ENCODE results near the gene TEAD1.

The TEAD1 gene

GRCh38 chr11:12731841-12732336 lies 57.7 kb downstream of the TEAD1 start:
- in situ Hi-C loops (cut with MboI; ENCODE audit: low sequenced_read_pairs), result no loop called here

DNA sequence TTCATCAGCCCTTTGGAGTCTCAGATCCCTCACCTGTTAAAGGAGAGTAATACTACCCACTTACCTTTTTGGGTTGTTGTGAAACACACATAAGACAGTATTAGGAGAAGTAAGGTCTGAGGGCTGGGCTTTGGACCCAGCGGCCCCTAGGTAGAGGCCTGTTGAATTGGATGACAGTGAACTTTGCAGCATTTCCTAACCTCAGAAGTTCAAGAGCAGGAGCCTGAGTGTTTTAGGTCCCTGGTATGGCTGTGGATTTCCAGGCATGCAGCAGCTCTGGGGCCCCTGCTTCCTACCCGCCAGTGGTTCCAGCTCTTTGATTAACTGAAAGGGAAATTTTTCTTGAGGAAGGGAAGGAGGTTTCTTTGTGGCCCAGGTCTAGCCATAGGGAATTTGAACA lies 58.9 kb downstream of the TEAD1 start:
- in situ Hi-C loops (cut with MboI; ENCODE audit: low sequenced_read_pairs), result no loop called here

DNA sequence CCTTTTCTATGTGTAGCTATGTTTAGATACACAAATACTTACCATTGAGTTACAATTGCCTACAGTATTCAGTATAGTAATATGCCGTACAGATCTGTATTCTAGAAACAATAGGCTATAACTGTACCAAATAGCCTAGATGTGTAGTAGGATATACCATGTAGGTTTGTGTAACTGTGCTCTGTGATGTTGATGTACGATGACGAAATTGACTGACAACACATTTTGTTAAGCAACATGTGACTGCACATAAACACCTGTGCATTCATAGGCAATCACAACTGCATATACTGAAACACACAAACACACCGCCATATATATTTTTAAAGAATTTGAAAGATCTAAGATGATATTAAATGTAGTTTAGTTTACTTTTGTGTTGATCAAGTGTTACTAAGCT lies 60.4 kb downstream of the TEAD1 start:
- in situ Hi-C loops (cut with MboI; ENCODE audit: low sequenced_read_pairs), result no loop called here

DNA sequence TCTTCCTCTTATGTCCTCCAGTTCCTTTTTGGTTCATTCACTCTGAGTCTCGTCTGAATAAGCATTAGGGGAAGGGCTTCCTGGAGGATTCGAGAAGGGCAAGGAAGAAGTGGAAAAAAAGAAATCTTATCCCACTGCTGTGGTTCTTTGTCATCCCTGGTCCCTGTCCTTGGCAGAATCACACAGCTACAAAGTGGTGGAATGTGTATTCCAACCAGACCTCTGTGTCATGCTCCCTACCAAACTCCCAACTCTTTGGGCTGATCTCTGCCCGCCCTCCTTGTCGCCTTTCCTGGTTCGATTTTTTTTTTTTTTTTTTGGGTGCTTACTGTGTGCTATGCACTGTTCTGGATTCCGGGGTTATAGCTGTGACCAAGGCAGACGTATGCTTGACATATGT lies 61.0 kb downstream of the TEAD1 start:
- in situ Hi-C loops (cut with MboI; ENCODE audit: low sequenced_read_pairs), result no loop called here

GRCh38 chr11:12737024-12737423 lies 62.8 kb downstream of the TEAD1 start:
- in situ Hi-C loops (cut with MboI; ENCODE audit: low sequenced_read_pairs), result no loop called here

DNA sequence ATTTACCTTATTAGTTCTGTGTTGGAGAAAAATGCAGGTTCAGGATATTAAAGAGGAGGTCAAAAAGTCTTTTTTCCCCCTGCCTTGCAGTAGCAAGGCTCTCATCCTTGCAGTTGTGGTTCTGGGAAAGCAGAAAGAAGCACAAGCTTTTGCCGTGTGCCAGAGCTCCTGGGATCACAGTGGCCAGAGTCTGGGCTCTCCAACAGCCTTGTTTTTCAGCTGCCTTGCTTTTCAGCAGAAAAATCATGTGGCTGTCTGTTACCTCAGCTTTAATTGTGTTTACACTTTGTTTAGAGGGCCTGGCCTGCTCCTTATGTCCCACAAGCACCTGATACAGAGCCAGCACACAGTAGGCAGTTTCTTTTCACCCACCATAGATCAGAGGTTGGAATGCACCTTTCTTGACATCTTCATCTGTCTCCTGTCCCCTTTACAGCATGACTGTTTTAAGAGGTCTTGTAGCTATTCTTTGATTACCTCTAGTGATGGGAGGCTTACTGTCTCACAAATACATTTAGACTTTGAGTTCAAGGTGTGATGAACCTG lies 67.5 kb downstream of the TEAD1 start:
- in situ Hi-C loops (cut with MboI; ENCODE audit: low sequenced_read_pairs), result no loop called here

- in situ Hi-C loops (cut with MboI; ENCODE audit: low sequenced_read_pairs), result no loop called here
Measured at GRCh38 chr11:12743834-12744449, 69.7 kb downstream of the TEAD1 start.

- in situ Hi-C loops (cut with MboI; ENCODE audit: low sequenced_read_pairs), result no loop called here
Measured at GRCh38 chr11:12744826-12745502, 70.7 kb downstream of the TEAD1 start.

DNA sequence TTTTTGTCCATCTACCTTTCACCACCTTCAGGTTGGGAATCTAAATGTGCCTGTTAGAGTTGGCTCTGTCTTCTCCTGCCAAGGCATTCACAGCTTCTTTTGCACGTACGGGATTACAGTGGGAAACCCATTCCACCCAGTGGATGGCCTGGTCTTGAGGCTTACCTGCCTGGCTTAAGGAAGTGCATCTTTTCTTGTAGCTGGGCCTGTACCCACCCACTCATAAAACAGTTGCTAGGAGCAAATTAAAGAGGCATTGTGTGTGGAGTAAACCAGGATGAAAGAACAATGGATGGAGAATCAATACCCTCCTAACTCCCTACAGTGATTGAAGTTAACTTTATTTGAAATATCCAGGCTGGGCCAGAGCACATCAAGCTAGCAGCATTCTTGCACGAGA lies 71.6 kb downstream of the TEAD1 start:
- in situ Hi-C loops (cut with MboI; ENCODE audit: low sequenced_read_pairs), result no loop called here

GRCh38 chr11:12746593-12747097 lies 72.4 kb downstream of the TEAD1 start:
- in situ Hi-C loops (cut with MboI; ENCODE audit: low sequenced_read_pairs), result no loop called here

GRCh38 chr11:12748561-12748960 lies 74.3 kb downstream of the TEAD1 start:
- in situ Hi-C loops (cut with MboI; ENCODE audit: low sequenced_read_pairs), result no loop called here

DNA sequence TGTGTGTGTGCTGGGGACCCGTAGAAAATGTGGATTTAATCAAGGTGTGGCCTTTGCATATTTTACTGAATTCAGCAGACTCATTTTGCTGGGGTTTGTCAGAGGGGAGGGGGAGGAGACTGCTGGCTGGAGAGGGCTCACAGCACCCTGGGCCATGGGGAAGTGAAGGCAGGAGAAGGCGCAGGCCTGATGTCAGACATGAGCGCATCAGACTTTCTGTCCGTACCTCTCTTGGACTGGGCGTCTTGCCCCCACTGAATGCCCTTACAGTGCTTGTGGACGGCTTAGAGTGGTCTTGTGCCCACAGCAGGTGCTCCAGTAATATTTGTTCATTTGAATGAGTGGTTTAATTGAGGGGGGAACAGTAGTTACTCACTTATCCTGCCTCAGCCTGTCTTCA lies 75.2 kb downstream of the TEAD1 start:
- in situ Hi-C loops (cut with MboI; ENCODE audit: low sequenced_read_pairs), result no loop called here

DNA sequence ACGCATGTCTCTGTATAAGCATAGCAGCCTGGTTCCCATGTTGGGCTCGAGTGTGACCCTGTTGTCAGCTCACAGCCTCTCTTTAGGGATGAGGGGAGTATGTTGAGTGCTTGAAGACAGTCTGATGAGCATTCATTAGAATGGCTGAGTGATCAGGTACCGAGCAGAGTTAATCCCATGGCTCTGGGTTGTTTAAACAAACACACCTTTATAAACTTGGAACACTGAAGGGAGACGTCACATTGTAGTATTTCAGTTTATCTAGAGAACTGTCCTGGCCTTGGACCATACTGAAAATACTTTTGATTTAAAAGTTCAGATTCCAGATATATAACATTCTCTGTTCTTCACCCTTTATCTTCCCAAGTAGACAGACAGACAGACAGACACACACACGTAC lies 76.0 kb downstream of the TEAD1 start:
- in situ Hi-C loops (cut with MboI; ENCODE audit: low sequenced_read_pairs), result no loop called here

DNA sequence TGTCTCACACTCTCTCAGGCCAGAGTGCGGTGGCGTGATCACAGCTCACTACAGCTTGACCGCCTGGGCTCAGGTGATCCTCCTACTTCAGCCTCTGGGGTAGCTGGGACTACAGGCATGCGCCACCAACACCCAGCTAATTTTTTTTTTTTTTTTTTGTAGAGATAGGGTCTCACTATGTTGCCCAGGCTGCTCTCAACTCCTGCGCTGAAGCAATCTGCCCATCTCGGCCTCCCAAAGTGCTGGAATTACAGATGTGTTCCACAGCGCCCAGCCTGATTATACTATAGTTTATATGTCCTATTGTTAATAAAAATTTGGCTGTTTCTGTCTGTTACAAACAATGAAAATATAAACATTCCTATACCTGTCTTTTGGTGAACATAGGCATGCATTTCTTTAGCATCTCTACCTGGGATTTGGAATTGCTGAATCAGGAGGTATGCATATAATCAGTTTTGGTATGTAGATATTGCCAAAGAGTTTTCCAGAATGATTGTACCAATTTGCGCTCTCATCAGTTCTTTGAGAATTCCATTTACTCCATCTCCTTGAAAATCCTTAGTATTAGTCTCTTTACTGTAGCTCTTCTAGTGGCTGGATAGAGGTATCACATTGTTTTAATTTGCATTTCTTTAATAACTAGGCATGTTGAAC lies 78.8 kb downstream of the TEAD1 start:
- in situ Hi-C loops (cut with MboI; ENCODE audit: low sequenced_read_pairs), result no loop called here

- in situ Hi-C loops (cut with MboI; ENCODE audit: low sequenced_read_pairs), result no loop called here
Measured at GRCh38 chr11:12754021-12754420, 79.8 kb downstream of the TEAD1 start.

DNA sequence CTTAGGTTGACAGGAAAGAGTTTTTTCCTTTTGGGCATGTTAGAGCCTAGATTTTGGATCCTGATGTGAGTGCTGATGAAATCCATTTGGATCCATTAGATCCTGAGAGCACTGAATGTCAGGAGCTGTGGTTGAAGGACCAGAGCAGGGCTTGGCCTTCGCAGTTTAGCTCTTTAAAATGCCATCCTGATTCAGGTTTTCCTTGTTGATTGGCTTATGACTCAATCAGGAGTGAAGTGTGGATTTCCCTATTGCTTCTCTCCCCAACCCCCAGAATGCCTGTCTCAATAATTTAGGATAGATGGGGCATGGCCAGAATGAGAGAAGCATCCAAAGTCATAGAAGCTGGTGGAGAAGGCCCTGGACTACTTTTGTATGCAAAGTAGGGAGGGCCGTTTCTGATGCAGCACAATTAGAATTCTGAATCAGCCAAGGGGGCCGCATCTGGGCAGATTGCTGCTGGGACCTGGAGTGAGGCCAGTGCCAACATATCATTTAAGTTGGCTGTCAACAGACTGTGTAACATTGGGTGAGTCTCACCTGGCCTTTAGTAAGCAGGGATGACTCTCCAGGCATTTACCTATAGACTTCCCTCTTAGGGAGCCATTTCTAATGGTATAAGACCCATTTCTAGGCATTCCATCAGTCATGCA lies 80.5 kb downstream of the TEAD1 start:
- in situ Hi-C loops (cut with MboI; ENCODE audit: low sequenced_read_pairs), result no loop called here

DNA sequence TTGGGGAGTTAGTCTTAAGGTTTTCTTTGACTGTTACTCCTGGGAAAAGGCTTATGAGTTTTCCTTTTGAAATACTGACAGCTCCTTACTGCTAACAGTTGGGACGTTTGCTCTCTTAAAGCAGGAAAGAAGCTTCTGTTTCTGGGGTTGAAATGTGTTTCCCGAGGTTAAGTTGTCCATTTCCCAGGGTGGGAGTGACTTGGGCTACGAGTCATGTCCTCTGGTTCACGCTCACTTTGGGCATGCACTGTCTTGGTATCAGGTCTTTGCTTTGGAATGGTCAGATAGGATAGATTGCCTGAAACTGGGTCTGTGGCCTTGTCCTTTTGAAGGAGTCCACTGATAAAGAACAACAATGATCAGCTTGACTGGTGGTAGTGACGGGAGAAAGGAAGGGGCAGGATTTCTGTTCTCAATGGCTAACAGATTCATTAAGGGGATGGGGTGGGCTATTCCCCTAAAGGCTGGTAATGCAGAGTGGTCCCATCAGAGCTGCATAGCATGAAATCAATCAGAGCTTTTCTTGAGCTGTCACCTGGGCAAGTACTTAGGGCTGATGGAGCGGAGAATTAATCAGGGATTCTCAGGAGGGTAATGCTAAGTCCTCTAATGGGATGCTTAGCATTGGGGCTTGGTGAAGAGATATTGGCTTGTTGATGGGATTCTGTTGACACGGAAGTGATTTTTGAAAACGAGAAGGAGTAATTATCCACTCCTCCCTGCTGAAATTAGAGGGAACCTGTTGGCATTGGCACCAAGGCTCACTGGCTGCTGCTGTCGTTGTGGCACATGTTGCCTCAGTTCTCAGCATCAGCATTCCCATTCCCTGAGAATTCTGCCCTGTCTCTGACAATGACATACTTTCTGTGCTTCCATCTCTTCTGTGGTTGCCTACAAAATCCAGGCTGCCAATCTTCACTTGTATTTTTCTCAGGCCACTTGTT lies 81.6 kb downstream of the TEAD1 start:
- in situ Hi-C loops (cut with MboI; ENCODE audit: low sequenced_read_pairs), result no loop called here

DNA sequence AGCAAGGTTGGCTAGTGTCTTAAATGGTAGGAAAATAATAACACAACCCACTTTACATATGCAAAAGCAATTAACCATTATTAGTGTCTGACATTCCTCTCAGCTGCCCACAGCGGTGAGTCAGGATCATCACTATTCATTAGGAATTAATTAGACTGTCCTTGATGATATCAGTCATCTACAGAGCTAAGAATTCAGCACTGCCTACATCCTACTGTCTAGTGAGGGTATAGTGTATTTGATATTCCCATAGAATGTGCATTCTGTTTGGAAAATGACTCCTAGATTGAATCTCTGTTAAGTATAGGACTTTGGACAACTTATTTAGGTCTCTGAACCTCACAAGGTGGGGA lies 82.2 kb downstream of the TEAD1 start:
- in situ Hi-C loops (cut with MboI; ENCODE audit: low sequenced_read_pairs), result no loop called here

DNA sequence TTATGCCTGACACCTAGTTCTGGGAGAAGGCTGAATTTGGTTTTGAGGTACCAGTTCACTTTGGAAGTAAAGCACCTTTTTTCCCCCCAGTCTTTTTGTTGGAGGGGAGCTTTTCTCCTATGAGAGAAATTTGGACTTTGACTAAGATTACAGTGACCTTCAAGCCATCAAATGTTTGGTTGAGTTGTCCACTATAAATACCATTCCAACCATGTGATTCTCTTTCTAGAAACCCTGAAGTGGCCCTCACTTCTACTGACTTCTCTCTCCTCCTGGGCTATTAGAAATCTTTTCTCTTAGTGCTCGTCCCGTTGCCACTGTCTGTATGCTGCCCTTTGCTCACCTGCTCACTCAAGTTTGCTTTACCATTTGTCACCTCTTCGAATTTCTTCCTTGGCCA lies 82.6 kb downstream of the TEAD1 start:
- in situ Hi-C loops (cut with MboI; ENCODE audit: low sequenced_read_pairs), result no loop called here

- in situ Hi-C loops (cut with MboI; ENCODE audit: low sequenced_read_pairs), result no loop called here
Measured at GRCh38 chr11:12757416-12757815, 83.2 kb downstream of the TEAD1 start.
